Neuron (in vitro differentiated cells): ENCODE data around the gene ITPRIPL1.

ENCODE experiments used
- H2AFZ ChIP-seq: one replicate; pipeline ENCODE4 v1.6.1; 2013; ENCODE audit warnings: low read depth, mild to moderate bottlenecking, inconsistent platforms, low read length, moderate library complexity
- H3K27me3 ChIP-seq: one replicate; pipeline ENCODE4 v1.6.1; 2013; ENCODE audit warnings: low read length; ENCODE audit not compliant: insufficient read depth
- H3K36me3 ChIP-seq: one replicate; pipeline ENCODE4 v1.6.1; 2013; ENCODE audit warnings: low read length; ENCODE audit not compliant: insufficient read depth
- H3K4me1 ChIP-seq: one replicate; pipeline ENCODE4 v1.6.1; 2013; ENCODE audit warnings: low read length; ENCODE audit not compliant: insufficient read depth
- H3K4me3 ChIP-seq: 2 replicates; pipeline ENCODE4 v1.5.1; 2013; ENCODE audit warnings: mild to moderate bottlenecking, low read length, moderate library complexity
- H3K9me3 ChIP-seq: one replicate; pipeline ENCODE4 v1.6.1; 2013; ENCODE audit warnings: low read length

The ITPRIPL1 gene

DNA sequence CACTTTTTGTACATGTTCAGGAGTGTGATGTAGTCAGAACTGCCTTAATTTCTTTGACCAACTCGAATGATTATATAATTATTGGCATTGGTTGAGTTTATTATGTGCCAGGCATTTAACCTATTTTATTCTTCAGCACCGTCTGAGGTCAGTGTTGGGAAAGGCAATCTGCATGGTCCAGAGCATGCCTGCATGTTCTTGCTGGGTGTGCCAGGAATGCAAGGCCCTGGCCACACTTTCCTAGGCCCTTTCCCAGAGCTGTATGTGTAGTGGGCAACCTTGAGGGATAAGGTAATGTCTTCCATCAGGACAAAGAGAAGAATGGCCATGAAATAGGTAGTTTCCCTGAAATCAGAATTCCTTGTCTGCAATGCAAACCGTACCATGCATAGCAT is 10.1 kb upstream of the ITPRIPL1 start:
- H3K4me1 ChIP-seq, result peaks cover 13% of the 10 kb centered on the region
- no peaks in the 10 kb centered on the region for H3K36me3 ChIP-seq
- H3K4me3 ChIP-seq, result no peak overlapping the region
- H3K27me3 ChIP-seq, result no peaks in the 10 kb centered on the region
- H3K9me3 ChIP-seq, result no peaks in the 10 kb centered on the region
- peak overlapping the region; percentile 80 for H2AFZ ChIP-seq

GRCh38 chr2:96315400-96316071 is 9.6 kb upstream of the ITPRIPL1 start:
- no peaks in the 10 kb centered on the region for H3K36me3 ChIP-seq
- H3K27me3 ChIP-seq, result no peaks in the 10 kb centered on the region
- peak overlapping the region; percentile 18 for H3K4me3 ChIP-seq
- H3K9me3 ChIP-seq, result no peaks in the 10 kb centered on the region
- H3K4me1 ChIP-seq, result peaks cover 13% of the 10 kb centered on the region
- peak overlapping the region; percentile 80 for H2AFZ ChIP-seq

DNA sequence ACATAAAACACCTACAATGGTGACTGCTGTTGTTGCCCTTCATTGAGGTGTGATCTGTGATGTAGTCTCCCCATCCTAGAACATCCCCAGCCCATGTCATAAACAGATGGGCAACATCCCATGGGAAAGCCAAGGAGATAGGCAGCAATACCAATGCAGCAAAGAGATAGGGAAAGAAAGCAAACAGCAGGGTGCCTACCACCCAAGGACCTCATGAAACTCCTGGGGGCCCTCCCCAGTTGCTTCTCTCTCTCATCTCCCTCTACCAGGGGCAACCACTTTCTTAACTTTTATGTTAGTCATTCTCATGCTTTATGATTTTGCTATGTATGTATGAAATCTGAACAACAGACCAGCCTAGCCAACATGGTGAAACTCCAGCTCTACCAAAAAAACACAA is 8.1 kb upstream of the ITPRIPL1 start:
- no peak overlapping the region for H2AFZ ChIP-seq
- H3K9me3 ChIP-seq, result no peaks in the 10 kb centered on the region
- no peaks in the 10 kb centered on the region for H3K27me3 ChIP-seq
- peaks cover 19% of the 10 kb centered on the region for H3K4me1 ChIP-seq
- no peak overlapping the region for H3K4me3 ChIP-seq
- no peaks in the 10 kb centered on the region for H3K36me3 ChIP-seq

DNA sequence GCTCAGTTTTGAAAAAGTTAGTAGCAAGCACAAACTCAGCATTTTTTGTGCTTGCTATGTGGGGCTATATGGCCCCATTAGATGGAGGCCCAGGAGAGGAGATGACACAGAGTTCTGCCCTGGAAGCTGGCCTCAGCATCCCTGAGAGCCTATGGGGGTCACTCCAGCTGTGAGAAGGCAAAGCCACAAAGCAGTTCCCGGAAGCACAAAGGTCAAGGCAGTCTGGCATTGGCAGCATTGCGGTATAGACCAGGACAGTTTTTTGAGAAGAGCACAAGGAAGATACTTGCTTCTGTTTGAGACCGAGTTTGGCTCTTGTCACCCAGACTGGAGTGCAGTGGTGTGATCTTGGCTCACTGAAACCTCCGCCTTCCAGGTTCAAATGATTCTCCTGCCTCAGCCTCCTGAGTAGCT is 7.5 kb upstream of the ITPRIPL1 start:
- Histone ChIP-seq H3K9me3 (no peaks in the 10 kb centered on the region), H2AFZ (no peak overlapping the region), H3K36me3 (no peaks in the 10 kb centered on the region), H3K4me3 (no peak overlapping the region), H3K27me3 (no peaks in the 10 kb centered on the region), H3K4me1 (peaks cover 22% of the 10 kb centered on the region)

DNA sequence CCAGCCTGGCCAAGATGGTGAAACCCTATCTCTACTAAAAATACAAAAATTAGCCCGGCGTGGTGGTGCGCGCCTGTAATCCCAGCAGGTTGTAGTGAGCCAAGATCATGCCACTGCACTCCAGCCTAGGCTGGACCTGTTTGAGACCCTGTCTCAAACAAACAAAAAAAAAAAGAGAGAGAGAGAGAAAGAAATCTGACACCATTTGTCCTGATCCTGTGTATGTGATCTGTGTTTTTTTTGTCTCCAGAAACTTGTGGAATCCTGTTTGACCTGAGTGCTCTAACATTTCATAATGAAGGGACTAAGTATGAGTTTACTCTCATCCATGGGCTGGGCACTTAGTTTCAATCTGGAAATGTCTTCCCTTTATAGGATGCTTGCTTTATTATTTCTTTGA is 6.4 kb upstream of the ITPRIPL1 start:
- no peak overlapping the region for H2AFZ ChIP-seq
- H3K4me1 ChIP-seq, result peaks cover 22% of the 10 kb centered on the region
- H3K27me3 ChIP-seq, result no peaks in the 10 kb centered on the region
- H3K36me3 ChIP-seq, result no peaks in the 10 kb centered on the region
- H3K4me3 ChIP-seq, result no peak overlapping the region
- no peaks in the 10 kb centered on the region for H3K9me3 ChIP-seq

DNA sequence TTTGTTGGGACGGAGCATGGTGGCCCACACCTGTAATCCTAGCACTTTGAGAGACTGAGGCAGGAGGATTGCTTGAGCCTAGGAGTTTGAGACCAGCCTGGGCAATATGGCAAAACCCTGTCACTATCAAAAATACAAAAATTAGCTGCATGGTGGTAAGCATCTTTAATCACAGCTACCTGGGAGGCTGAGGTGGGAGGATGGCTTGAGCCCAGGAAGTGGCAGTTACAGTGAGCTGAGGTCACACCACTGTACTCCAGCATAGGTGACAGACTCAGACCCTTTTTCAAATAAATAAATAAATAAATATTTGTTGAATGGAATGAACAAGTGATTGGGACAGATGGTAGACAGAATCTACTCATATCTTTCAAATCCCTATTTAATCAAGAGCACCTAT is 5.7 kb upstream of the ITPRIPL1 start:
- Histone ChIP-seq H2AFZ (no peak overlapping the region), H3K4me1 (peaks cover 22% of the 10 kb centered on the region), H3K9me3 (no peaks in the 10 kb centered on the region), H3K4me3 (no peak overlapping the region), H3K36me3 (no peaks in the 10 kb centered on the region), H3K27me3 (no peaks in the 10 kb centered on the region)

- no peaks in the 10 kb centered on the region for H3K27me3 ChIP-seq
- H3K36me3 ChIP-seq, result no peaks in the 10 kb centered on the region
- H3K9me3 ChIP-seq, result no peaks in the 10 kb centered on the region
- H2AFZ ChIP-seq, result no peak overlapping the region
- H3K4me3 ChIP-seq, result peak overlapping the region; percentile 57
- H3K4me1 ChIP-seq, result peaks cover 19% of the 10 kb centered on the region
Observed at GRCh38 chr2:96320326-96320725, 4.8 kb upstream of the ITPRIPL1 start.

- Histone ChIP-seq H3K4me3 (peak overlapping the region; percentile 57), H3K4me1 (peaks cover 13% of the 10 kb centered on the region), H3K27me3 (no peaks in the 10 kb centered on the region)
Observed at GRCh38 chr2:96320728-96321622, 4.1 kb upstream of the ITPRIPL1 start.

GRCh38 chr2:96323849-96324248 is 1.3 kb upstream of the ITPRIPL1 start:
- Histone ChIP-seq H3K4me1 (peaks cover 10% of the 10 kb centered on the region), H3K4me3 (no peak overlapping the region), H3K36me3 (no peaks in the 10 kb centered on the region), H3K27me3 (no peaks in the 10 kb centered on the region), H3K9me3 (no peaks in the 10 kb centered on the region), H2AFZ (no peak overlapping the region)

More at GRCh38 chr2:96320728-96321622, 4.1 kb upstream of the ITPRIPL1 start:
- H3K36me3 ChIP-seq, result no peaks in the 10 kb centered on the region
- H3K9me3 ChIP-seq, result no peaks in the 10 kb centered on the region
- H2AFZ ChIP-seq, result peak overlapping the region; percentile 99

DNA sequence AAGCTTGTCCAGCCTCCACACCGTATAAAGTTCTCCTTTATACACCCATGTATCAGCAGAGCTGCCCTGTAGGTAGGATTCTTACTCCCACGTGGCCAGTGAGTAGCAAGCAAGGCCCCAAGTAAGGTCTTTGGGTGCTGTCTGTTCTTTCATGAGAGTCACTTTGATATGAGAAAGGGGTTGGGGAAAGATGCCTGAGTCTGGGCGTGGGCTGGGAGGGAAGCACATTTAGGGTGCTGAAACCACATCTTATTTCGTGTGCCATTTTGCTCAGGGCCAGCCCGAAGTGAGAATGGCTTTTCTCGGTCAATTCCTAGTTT is 436 bp upstream of the ITPRIPL1 start:
- Histone ChIP-seq H3K4me3 (no peak overlapping the region), H3K4me1 (peaks cover 15% of the 10 kb centered on the region), H3K9me3 (no peaks in the 10 kb centered on the region), H3K36me3 (no peaks in the 10 kb centered on the region), H3K27me3 (no peaks in the 10 kb centered on the region), H2AFZ (no peak overlapping the region)

GRCh38 chr2:96325884-96326255 is 753 bp downstream of the ITPRIPL1 start:
- no peaks in the 10 kb centered on the region for H3K36me3 ChIP-seq
- H3K4me1 ChIP-seq, result peaks cover 14% of the 10 kb centered on the region
- no peaks in the 10 kb centered on the region for H3K9me3 ChIP-seq
- no peaks in the 10 kb centered on the region for H3K27me3 ChIP-seq
- H3K4me3 ChIP-seq, result no peak overlapping the region
- H2AFZ ChIP-seq, result no peak overlapping the region

DNA sequence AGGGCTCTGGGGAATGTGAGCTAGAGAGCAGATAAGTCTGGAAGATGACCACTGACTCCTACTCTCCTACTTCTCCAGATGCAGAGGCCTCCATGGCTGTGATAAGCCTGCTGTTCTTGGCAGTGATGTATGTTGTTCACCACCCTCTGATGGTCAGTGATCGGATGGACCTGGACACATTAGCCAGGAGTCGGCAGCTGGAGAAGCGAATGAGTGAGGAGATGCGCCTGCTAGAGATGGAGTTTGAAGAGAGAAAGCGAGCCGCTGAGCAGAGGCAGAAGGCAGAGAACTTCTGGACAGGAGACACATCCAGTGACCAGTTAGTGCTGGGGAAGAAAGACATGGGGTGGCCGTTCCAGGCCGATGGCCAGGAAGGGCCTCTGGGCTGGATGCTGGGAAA is 1.4 kb downstream of the ITPRIPL1 start:
- Histone ChIP-seq H3K27me3 (no peaks in the 10 kb centered on the region), H3K9me3 (no peaks in the 10 kb centered on the region), H3K4me3 (no peak overlapping the region), H2AFZ (no peak overlapping the region), H3K4me1 (peaks cover 11% of the 10 kb centered on the region), H3K36me3 (no peaks in the 10 kb centered on the region)

DNA sequence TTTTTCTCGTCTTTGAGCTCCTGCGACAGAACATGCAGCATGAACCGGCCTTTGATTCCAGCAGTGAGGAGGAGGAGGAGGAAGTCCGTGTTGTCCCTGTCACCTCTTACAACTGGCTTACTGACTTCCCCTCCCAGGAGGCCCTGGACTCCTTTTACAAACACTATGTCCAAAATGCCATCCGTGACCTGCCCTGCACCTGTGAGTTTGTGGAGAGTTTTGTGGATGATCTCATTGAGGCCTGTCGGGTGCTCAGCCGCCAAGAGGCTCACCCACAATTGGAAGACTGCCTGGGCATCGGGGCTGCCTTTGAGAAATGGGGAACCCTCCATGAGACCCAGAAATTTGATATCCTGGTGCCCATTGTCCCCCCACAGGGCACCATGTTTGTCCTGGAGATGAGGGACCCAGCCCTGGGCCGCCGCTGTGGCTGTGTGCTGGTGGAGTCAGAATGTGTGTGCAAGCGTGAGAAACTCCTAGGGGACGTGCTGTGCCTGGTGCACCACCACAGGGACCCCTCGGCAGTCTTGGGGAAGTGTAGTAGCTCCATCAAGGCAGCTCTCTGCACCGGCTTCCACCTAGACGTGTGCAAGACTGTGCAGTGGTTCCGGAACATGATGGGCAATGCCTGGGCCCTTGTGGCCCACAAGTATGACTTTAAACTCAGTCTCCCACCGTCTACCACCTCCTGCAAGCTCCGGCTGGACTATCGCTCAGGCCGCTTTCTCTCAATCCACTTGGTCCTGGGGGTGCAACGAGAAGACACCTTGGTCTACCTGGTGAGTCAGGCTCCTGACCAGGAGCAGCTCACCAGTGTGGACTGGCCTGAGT is 2.1 kb downstream of the ITPRIPL1 start:
- Histone ChIP-seq H3K36me3 (no peaks in the 10 kb centered on the region), H3K4me3 (no peak overlapping the region), H3K9me3 (no peaks in the 10 kb centered on the region), H2AFZ (no peak overlapping the region), H3K27me3 (no peaks in the 10 kb centered on the region), H3K4me1 (peaks cover 8% of the 10 kb centered on the region)
